ENCODE data around the gene DPP8.
"Not testable (repeated sequence)": the region's sequence is repeated elsewhere in the genome, so short reads cannot be mapped to it uniquely, and the experiment has no call there.

The DPP8 gene

DNA sequence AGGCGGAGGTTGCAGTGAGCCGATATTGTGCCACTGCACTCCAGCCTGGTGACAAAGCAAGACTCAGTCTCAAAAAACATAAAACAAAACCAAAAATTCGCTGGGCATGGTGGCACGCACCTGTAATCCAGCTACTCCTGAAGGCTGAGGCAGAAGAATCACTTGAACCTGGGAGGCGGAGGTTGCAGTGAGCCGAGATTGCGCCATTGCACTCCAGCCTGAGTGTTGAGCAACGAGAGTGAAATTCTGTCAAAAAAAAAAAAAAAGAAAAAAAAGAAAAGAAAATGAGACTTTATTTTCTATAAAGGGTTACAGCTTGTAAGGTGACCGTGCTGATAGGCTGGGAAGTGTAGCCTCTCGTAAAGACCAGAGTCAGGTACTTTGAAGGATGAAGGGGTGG, 6.7 kb upstream of the DPP8 start:
- no peak for FAIRE-seq

DNA sequence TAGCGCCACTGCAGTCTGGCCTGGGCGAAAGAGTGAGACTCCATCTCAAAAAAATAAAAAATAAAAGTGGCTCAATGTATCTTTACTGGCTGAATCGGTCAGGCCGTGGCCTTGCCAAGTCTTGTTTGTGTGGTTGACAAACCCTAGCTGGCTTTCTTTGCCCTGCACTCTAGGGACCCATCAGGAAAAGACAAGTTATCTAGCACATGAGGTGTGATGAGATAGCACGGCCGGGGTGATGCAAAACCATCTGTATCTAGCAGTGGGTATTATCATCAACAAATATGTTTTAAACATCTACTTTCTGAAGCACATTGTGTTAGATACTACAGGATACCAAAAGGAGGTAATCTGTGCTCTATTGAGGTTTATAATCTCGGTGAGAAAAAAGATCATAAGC, 3.9 kb upstream of the DPP8 start:
- no peak for FAIRE-seq

DNA sequence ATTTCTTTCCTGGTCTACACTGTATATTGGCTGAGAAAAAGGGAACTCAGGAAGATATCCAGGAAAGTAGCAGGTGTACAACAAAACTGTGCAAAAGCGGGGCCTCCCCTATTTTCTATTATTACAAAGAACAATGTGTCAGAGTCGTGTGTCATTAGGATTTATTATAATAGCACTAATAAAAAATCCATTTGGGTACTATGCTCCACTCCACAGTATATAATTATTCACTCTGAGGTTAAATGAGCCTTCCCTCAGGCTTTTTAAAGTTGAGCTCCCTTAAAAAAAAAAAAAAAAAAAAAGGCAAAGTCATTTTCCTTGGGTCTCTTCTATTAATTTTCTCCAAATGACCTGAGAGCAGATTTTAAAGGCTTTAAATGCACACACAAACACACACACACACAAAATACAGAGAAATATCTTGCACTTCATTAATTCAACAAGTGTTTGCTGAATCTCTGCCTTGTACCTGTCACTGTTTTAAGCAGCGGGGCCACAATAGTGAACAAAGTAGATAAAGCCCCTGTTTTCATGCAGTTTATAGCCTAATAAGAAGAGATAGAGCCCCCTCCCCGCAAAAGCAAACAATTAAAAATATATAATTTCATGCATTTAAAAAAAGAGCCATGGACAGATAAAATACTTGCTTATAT, 1.3 kb upstream of the DPP8 start:
- FAIRE-seq: no peak

DNA sequence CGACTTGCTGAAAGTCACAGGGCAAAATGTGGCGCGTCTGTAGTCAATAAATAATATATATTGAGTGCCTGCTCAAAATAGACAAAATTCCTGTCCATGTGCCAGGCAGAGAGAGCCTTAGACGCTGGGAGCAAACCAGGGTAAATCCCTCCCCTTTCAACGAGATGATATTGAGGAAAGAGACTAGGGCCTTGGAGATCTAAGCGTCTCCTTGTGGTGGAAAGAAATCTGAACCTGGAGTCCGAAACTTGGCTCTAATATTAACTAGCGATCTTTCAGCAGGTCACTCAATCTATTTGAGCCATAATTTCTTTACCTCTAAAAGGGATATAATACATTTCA, 348 bp upstream of the DPP8 start:
- no peak for FAIRE-seq

DNA sequence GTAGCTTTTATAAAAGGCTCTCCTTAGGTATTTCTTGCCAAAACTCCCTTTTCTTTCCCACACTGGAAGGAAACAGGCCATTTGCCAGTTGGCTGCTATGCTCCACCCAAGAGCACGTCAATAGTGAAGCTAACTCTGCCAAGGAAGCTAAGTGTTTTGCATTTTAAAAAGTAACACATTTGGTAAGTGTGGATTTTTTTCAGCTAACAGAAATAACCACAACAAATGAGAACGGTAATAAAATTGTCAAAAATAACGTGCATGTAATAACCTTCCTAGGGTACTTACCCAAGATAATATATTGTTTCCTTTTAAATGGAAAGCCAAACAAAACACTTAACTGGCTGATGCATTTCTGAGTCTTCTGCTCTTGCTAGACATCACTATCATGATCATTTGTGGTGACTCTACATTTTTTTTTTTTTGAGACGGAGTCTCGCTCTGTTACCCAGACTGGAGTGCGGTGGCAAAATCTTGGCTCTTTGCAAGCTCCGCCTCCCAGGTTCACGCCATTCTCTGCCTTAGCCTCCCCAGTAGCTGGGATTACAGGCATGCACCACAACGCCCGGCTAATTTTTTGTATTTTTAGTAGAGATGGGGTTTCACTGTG, 4.6 kb downstream of the DPP8 start:
- FAIRE-seq: no peak

DNA sequence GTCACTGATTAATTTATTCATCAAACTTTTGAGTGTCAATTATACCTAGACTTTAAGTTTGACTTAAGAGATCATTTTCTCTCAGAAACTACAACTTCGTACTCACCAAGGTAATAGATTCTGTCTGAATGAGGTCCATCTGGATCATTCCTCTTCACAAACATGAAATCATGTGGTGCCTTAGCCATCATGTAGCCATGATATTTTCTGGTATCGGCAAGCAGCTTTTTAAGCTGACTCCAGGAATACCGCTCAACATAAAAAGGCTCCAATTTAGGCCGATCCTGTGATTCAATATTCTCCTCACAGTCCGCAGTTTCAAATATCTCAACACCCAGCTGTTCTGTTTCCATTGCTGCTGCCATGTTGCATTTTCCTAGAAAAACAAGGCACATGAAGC, 5.3 kb downstream of the DPP8 start:
- FAIRE-seq: no peak

DNA sequence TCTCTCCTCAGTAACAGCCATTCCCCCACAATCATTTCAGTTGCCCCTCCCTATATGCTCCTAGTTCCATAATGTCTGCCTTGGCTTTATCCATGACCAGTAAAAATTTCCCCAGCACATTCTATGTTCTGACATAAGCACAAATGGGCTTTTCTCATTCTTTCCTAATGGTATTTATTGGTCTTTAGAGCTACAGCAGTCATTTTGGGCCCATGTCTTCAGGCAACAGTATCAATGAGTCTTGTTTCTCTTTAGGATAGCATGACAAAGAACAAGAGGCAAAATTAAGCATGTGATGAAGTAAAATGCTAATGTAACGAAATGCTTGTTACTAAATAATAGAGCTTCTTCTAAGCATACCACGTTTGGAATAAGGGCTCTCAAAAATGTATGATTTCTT, 8.2 kb downstream of the DPP8 start:
- FAIRE-seq: no peak

DNA sequence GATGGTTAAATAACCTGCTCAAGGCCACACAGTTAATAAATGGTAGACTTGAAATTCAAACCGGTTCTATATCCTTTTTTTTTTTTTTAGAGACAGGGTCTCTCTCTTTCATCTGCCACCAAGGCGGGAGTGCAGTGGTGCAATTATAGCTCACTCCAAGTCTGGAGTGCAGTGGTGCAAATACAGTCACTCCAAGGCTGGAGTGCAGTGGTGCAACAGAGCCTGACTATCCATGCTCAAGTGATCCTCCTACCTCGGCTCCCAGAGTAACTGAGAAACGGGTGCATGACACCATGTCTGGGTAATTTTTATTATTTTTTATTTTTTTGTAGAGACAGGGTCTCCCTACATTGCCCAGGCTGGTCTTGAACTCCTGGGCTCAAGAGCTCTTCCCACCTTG, 23.4 kb downstream of the DPP8 start:
- FAIRE-seq: no peak

DNA sequence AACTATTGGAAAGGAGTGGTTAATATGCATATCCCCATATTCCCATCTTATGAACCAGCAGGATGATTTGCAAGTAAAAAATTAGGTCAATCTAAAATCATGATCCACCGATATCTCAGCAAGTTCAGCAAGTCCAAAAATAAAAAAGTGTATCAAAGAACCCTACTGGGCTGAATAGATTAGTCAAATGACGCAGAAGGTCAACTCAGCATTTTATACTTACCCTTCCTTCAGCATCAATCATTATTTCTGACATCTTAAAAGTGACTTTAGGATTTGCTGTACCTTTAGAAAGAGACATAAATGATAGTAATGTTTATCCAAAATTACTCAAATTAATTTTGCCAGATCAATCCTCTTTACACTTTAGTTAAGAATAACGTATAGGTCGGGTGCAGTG, 32.6 kb downstream of the DPP8 start:
- peak; percentile 41 for FAIRE-seq

DNA sequence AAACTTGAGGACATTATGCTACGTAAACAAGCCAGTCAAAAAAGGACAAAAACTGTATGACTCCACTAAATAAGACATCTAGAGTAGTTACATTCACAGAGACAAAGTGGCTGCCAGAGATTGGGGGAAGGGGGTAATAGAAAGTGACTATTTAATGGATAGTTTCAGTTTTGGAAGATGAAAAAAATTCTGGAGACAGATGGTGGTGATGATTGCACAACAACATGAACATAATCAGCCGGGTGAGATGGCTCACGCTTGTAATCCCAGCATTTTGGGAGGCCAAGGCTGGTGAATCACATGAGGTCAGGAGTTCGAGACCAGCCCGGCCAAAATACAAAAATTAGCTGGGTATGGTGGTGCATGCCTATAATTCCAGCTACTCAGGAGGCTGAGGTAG, 40.6 kb downstream of the DPP8 start:
- FAIRE-seq: no peak

DNA sequence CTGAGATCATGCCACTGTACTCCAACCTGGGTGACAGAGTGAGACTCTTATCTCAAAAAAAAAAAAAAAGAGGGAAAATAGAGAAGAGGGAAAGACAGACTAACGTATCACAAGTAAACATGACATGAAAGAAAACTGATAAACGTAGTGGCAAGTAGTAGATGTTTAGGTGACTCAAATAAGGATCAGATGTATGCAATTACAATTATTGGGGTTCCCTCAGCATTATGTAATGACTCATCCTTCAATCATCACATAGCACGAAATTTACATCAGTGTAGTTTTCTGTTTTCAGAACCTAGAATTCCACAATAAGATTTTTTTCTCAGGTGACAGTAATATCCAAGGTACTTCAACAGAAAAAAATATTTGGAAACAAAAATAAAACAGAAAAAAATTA, 46.6 kb downstream of the DPP8 start:
- no peak for FAIRE-seq

DNA sequence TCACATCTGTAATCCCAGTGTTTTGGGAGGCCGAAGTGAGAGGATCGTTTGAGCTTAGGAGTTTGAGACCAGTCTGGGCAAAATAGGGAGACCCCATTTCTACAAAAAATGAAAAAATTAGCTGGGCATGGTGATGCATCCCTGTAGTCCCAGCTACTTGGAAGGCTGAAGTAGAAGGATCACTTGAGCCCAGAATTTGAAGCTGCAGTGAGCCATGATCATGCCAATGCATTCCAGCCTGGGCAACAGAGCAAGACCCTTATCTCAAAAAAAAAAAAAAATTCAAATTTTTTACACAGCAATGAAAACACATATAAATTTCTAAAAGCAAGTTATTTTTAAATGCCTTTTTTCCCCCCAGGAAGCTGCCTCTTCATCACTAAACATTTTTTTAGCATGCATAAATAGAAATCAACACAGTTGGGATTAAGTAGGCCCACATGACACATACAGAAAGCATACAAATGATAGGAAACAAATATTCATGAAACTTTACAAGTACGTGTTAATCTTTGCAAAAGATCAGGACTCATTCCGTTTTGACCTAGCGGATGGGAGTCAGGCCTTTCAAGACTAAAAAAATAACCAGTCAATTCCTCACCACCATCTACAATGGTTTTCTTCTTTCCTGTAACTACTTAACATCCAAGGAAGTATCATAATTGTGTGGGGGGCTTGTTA, 49.1 kb downstream of the DPP8 start:
- no peak for FAIRE-seq

DNA sequence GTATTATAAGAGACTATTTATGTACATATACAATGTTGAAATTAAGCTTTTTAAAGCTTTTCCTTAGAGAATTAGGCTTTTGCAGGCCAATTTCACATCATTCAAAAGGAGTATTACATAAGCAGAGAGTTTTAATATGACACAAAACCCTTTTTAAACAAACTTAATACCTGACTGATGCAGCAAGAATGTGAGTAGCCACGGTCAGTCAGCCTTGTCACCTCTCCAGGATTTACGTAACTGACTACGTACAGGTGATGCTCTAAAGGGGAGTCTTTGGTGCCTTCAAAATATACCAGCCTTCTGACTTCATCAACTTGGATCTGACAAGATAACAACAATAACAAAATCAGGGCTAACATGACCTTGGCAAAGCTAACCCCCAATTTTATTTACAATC, 50.6 kb downstream of the DPP8 start:
- FAIRE-seq: no peak

DNA sequence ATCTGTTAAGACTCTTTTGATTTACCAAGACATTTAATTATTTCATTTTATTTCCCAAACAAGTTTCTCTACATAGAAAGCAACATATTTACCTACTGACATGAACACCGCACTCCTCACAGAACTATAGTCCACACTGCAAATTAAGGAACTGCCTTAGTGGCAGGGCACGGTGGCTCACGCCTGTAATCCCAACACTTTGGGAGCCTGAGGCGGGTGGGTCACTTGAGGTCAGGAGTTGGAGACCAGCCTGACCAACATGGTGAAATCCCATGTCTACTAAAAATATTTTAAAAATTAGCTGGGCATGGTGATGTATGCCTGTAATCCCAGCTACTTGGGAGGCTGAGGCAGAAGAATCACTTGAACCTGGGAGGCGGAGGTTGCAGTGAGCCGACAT, 54.4 kb downstream of the DPP8 start:
- FAIRE-seq: not testable (repeated sequence)

DNA sequence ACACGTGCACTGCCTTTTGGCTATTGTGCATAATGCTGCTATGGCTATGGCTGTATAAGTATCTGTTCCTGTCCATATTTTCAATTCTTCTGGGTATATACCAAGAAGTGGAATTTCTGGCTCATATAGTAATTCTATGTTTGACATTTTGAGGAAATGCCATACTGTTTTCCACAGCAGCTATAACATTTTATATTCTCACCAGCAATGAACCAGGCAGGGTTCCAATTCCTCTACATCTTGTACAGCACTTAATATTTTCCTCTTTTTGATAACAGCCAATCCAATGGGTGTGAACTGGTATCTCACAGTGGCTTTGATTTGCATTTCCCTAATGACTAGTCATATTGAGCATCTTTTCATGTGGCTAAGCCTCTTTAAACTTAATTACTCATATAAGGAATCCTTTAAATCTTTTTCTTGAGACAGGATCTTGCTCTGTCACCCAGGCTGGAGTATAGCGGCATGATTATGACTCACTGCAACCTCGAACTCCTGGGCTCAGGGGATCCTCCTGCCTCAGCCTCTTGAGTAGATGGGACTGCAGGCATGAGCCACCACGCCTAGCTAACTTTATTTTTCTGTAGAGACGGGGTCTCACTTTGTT, 56.6 kb downstream of the DPP8 start:
- FAIRE-seq: no peak

DNA sequence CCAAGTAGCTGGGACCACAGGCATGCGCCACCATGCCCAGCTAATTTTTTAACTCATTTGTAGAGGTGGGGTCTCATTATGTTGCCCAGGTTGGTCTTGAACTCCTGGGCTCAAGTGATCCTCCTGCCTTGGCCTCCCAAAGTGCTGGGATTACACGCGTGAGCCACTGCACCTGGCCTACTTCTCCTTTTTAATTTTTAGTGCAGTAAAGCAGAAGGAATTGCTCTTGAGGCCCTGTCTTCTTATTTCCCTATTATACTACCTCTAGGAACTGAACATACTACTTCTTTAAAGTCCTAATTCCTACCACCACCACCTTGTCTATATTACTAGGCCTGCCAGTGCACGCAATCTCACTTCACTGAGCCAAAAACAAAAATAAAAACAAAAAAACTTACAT, 62.2 kb downstream of the DPP8 start:
- FAIRE-seq: not testable (repeated sequence)

DNA sequence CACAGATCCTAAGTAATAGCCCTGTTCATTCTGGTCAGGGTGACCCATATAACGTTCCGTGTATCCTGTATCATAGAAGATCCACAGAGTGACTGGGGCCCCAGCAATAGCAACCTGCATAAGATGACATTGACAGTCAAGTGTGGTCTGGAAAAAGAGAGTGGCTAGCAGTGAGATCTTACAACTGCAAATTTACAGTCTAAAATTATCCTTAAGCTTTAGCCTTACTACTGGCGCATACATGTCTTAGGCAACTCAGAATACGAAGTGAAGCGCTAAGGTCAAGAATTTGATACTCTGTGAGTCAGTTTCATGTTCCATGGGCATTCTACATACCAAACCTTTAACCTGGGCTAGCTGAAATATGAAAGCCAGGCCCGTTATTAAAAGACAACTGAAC, 65.5 kb downstream of the DPP8 start:
- no peak for FAIRE-seq

DNA sequence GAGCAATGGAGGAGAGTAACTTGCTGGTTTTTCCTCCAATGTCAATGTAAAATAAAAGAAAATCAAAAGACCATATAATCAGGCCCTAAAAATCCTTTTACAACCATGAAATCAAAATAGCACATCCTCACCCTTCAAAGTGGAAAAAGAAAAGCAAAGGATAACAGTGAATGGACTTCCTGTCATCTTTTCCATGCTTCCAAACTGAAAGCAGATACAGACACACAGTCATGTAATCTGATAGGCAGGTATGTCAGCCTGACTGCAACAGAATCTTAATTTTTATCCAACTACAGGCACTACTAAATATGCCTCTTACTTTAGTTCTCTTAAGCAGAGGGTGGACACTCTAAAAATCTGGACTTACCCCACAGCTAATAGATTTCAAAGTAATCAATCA, 66.9 kb downstream of the DPP8 start:
- no peak for FAIRE-seq

DNA sequence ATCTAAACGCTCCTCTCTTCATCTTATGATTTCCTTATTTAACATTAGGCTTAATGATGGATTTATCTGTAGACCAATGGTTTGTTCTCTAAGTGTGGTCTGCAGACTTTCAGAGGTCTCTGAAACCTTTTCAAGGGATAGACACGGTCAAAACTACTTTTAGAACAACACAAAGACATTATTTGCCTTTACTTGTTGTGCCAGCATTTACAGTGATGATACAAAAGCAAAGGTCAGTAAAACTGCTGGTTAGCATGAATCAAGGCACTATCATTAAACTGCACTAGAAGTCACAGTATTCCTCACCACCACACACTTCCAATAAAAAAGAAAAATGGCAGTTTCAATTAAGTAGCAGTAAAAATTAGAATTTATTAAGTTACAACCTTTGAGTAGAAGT, 70.3 kb downstream of the DPP8 start:
- FAIRE-seq: no peak

DNA sequence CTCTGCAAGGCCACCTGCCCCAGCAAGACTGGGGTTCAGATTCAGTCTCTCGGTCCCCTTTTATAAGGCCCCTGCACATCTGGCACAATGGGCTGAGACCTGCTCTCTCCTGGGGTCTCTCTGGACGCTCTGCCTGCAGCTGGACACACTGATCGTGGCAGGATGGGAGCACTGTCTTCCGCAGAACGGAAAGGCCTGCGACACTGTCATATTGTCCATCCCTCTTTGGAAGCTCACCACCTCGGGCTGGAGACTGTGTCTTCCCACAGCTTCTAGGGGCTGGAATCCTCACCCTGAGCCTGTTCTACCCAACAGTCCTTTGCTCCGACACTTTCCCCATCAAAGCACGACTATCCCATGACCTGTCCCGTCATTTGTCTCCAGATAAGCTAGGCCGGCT, 83.3 kb downstream of the DPP8 start:
- no peak for FAIRE-seq

DNA sequence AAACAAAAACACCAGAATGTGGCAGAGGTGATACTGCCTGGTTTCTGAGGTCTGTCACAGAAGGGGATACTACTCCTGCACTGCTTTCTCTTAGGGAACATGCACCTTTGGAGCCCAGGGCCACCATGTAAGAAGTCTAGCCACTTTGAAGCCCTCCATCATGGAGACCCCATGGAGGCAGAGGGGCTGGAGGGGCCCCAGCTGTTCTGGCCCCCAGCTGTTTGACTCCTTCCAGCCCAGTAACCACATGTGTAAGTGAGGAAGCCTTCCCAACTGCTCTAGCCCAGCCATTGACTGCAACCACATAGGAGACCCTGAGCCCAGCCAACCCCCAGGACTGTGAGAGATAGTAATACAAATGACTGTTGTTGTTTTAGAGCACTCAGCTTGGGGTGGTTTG, 85.8 kb downstream of the DPP8 start:
- no peak for FAIRE-seq

DNA sequence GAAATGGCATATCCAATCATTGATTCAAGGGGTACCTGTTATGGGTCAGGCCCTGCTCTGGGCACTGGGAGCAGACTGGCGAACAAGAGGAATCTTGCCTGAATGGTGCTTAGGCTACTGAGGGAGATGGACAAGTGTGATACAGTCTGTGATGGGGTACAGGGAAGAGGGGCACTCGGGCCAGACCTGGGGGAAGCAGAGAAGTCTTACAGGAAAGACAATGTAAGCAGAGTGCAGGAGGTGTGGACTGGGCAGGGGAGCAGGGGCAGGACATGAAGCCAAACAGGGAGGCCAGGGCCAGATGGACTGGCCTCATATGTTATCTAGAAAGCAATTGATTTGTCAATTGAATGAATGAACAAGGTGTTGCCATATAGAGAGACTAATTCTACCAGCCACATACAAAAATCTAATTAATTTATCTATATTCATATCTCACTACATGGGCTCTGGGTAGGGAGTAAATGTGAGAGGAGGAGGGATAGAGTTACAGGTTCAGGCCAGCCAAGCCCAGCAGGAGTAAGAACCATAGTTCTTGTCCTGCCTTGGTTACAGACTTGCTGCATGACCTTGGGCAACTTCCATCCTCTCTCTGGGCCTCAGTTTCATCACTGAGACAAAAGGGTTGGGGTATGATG, 91.2 kb downstream of the DPP8 start:
- no peak for FAIRE-seq

DNA sequence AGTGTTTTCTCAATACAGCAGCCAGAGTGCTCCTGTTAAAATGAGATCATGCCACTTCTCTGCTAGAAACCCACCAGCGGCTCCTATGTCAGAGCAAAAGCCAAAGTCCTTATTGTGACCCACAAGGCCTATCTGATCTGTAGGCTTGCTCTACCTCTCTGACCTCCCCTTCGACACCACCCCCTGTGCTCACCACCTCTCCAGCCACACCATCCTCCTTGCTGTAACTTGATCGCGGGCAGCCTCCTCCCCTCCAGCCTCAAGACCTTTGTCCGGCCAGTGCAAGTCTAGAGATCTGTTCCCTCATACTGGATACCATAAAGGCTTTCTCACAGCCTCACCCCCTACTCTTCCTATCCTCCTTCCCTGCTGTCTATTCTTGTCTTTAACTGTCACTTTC, 92.8 kb downstream of the DPP8 start:
- no peak for FAIRE-seq
